ENCODE results near the gene PRR5L.

DNA sequence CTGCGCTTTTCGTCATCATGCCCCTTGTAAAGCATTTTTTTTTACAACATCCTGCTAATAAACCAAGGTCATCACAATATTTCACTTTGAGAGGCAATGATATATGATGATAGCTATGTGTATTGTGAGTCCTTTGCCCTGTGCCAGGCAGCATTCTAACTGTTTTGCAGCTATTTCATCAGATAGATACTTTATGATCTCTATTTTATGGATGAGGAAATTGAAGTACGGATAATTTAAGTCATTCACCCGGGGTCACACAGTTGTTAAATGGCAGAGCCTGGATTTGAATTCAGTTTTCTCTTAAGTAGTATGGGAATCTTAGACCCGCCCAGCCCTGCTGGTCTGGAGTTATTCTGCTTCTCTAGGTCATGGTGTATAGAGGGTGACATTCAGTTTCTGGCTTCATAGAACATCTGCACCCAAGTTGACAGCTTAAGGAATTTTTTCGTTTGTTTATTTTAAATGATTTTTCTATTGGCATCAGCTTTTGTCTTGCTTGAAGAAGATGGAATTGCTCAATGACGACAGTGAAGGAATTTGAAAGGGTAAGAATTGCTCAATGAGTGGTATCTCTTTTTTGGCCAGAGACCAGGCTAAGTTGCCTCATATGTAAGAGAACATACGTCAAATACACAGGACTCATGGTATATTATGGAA is 926 bp downstream of the PRR5L start:
- TF ChIP-seq BCL11A (tag by site-specific recombination; IDR thresholded peaks at IDR 0.05; ENCODE audit: low read depth) = no peak
- no peak for TF ChIP-seq ZNF146 (tag by site-specific recombination; IDR thresholded peaks at IDR 0.05)
- TF ChIP-seq CTCF (tag by site-specific recombination; IDR thresholded peaks at IDR 0.05) = no peak
- TF ChIP-seq ZNF114 (tag by site-specific recombination; IDR thresholded peaks at IDR 0.05) = no peak
- TF ChIP-seq ZBTB11 (tag by site-specific recombination; conservative IDR thresholded peaks at IDR 0.05; ENCODE audit: low read depth) = no peak
- TF ChIP-seq ZNF184 (tag by site-specific recombination; IDR thresholded peaks at IDR 0.05) = no peak
- TF ChIP-seq KLF16 (tag by site-specific recombination; IDR thresholded peaks at IDR 0.05) = no peak
- no peak for TF ChIP-seq ZNF629 (tag by site-specific recombination; IDR thresholded peaks at IDR 0.05)
- no peak for TF ChIP-seq ZNF138 (tag by site-specific recombination; IDR thresholded peaks at IDR 0.05; ENCODE audit: borderline replicate concordance)
- TF ChIP-seq WT1 (tag by site-specific recombination; IDR thresholded peaks at IDR 0.05) = no peak
- TF ChIP-seq ZNF23 (tag by site-specific recombination; IDR thresholded peaks at IDR 0.05; ENCODE audit: borderline replicate concordance) = no peak
- no peak for TF ChIP-seq ZSCAN18 (tag by site-specific recombination; IDR thresholded peaks at IDR 0.05)
- TF ChIP-seq, protein P1, sequence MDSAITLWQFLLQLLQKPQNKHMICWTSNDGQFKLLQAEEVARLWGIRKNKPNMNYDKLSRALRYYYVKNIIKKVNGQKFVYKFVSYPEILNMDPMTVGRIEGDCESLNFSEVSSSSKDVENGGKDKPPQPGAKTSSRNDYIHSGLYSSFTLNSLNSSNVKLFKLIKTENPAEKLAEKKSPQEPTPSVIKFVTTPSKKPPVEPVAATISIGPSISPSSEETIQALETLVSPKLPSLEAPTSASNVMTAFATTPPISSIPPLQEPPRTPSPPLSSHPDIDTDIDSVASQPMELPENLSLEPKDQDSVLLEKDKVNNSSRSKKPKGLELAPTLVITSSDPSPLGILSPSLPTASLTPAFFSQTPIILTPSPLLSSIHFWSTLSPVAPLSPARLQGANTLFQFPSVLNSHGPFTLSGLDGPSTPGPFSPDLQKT (IDR thresholded peaks at IDR 0.05; ENCODE audit: borderline replicate concordance, low read depth, low read length) = no peak

Measured in HEK293 (cell line).